Memory B cell (primary cell): Measurements from ENCODE around the gene MRPL50.

ENCODE experiments used
- ATAC-seq: fragments of 150-1000 bp; cut with Tn5 transposase; 2 replicates; pipeline ENCODE4 v1.10.0; 2021; ENCODE audit warnings: low read depth, mild to moderate bottlenecking, moderate library complexity
- DNase-seq, 2 donors: peaks; one replicate each; pipeline ENCODE4 v3.0.0; 2022; ENCODE audit warnings: low spot score in 2 of 2
- H3K27ac Mint-ChIP-seq: one replicate; pipeline ENCODE4 v1.8.0; 2022; ENCODE audit warnings: mild to moderate bottlenecking, moderate library complexity, mixed read lengths
- H3K27me3 Mint-ChIP-seq: one replicate; pipeline ENCODE4 v1.8.0; 2022; ENCODE audit warnings: mixed read lengths
- H3K36me3 Mint-ChIP-seq: one replicate; pipeline ENCODE4 v1.8.0; 2022; ENCODE audit warnings: mild to moderate bottlenecking, mixed read lengths
- H3K4me1 Mint-ChIP-seq: one replicate; pipeline ENCODE4 v1.8.0; 2022; ENCODE audit warnings: mixed read lengths
- H3K4me3 Mint-ChIP-seq: one replicate; pipeline ENCODE4 v1.8.0; 2022; ENCODE audit warnings: mild to moderate bottlenecking, moderate library complexity, mixed read lengths
- H3K9me3 Mint-ChIP-seq: one replicate; pipeline ENCODE4 v1.8.0; 2022; ENCODE audit warnings: mixed read lengths

Gene MRPL50

DNA sequence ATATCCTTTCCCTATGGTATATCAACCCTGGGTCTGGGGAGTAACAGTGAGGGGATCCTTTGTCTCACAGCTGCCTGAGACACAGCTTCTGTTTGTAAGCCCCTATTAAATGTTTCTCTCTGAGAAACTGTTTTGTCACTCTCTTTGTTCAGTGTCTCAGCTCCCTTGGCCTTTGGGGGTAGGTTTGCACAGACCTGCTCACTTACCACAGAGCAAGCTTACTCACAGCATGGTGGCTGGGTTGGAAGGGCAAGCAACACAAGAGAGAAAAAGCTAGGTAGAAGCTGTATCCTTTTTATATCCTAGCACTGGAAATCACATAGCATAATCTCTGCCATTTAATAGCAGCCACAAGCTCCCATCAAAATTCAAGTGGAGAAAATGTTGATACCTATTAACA, 18.1 kb downstream of the MRPL50 start:
- Mint-ChIP-seq H3K27ac (no peak overlapping the region), H3K4me3 (no peak overlapping the region), H3K36me3 (peaks cover 10% of the 10 kb centered on the region), H3K27me3 (peaks cover 7% of the 10 kb centered on the region), H3K4me1 (no peaks in the 10 kb centered on the region), H3K9me3 (peaks cover 11% of the 10 kb centered on the region)
- ATAC-seq = no peak
- no peak for DNase-seq

DNA sequence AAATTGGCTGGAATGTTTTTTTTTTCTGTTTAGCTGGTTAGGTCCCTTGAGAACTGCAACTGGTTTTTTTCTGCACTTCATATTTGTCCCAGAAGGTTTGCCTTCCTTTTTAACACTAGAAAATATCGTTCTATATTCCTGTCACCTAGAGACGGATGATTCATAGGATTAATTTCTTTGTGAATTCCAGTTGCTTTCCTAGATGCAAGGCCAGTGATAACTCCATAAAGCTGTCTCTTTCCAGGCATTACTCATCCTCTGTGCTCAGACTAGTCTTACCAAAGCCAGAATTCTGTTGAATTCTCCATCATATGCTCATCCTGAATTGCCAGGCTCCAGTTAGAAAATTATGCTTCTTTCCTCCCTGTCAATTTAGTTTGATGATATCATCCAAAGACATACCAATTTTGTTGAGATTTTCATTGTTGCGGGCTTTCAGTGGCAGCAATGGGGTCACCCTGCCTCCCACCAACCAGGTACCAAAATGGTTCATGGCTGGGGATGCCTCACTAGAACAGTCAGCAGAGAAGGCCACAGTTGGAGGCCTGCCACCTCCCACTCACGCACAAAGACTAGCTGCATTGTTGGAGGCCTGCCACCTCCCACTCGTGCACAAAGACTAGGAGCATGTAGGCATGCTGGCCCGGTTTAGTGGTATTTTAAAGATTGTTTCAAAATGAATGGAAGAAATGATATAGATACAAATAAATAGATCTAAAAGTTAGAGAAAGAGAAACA, 22.1 kb downstream of the MRPL50 start:
- Mint-ChIP-seq H3K27ac (no peak overlapping the region), H3K4me1 (no peaks in the 10 kb centered on the region), H3K27me3 (peaks cover 7% of the 10 kb centered on the region), H3K36me3 (peaks cover 5% of the 10 kb centered on the region), H3K4me3 (no peak overlapping the region), H3K9me3 (peaks cover 8% of the 10 kb centered on the region)
- ATAC-seq (no peak), DNase-seq (no peak)

DNA sequence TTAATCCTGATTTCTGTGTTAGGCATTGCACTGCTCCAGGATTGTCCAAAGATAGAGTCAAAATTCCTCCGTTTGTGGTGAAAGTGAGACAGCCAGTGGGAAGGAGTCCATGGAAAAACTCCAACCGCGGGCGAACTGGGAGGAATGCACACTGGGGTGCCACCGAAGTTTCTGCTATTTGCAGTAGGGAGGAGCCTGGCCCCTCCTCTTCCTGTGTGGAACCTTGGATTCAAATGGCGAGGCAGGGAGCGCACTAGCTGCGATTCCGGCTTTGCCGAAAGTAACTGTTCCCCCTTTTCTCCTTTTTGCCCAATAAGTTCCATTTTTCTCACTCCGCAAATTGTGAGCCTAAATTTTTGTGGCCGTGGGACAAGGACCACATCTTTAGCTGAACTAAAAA, 22.9 kb downstream of the MRPL50 start:
- DNase-seq (no peak), ATAC-seq (no peak)
- H3K4me1 Mint-ChIP-seq = no peaks in the 10 kb centered on the region
- peaks cover 8% of the 10 kb centered on the region for H3K9me3 Mint-ChIP-seq
- peaks cover 9% of the 10 kb centered on the region for H3K27me3 Mint-ChIP-seq
- H3K36me3 Mint-ChIP-seq = peaks cover 5% of the 10 kb centered on the region
- no peak overlapping the region for H3K4me3 Mint-ChIP-seq
- H3K27ac Mint-ChIP-seq = no peak overlapping the region

DNA sequence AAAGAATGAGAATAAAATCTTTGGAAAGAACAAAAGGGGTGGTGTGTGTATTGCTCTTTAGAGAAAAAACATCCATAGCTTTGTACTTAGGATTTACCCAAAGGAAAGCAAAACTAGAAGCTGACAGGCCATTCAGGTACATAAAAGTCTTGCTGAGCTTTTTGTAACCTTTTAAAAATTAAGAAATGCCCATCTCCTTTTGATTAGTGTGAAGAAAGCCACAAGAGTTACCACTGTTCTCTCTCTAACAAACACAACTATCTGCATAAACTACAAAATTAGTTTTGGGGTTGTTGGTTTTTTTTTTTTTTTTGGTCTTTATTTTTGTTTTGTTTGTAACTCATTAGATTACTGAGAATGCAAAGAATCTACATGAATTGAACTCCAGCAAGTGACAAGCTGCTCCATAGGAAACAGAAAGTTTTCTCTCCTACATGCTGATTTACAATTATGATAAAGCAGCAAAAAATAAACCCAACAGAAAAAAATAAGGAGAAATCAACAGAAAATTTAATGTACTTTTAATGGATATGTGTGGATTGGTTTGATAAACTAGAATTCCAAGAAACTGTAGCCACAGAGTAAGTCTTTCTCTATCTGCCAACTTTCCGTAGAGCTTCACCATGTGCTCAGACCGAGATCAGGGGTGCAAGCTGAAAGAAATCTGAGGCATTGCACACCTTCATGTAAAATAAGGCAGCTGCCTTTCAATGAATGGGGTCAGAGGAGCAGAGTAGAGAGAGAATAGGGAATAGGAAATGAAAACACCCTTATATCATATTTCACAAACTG, 25.9 kb downstream of the MRPL50 start:
- peaks cover 6% of the 10 kb centered on the region for H3K27me3 Mint-ChIP-seq

DNA sequence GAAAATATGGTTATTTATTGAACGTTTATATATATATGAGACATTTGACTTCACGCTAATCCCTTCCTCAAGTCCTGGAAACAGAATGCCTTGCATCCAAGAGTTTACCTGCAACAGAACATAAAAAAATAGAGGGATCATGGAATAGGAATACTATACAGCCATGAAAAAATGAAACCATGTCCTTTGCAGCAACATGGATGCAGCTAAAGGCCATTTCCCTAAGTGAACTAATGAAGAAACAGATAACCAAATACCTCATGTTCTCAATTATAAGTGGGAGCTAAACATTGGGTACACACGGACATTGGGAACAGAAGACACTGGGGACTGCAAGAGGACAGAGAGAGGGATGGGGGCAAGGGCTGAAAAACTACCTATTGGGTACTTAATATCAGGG, 26.6 kb downstream of the MRPL50 start:
- H3K27me3 Mint-ChIP-seq = peaks cover 6% of the 10 kb centered on the region
- DNase-seq (no peak), ATAC-seq (no peak)
- H3K36me3 Mint-ChIP-seq = no peaks in the 10 kb centered on the region
- no peaks in the 10 kb centered on the region for H3K4me1 Mint-ChIP-seq
- peaks cover 3% of the 10 kb centered on the region for H3K9me3 Mint-ChIP-seq
- H3K27ac Mint-ChIP-seq = no peak overlapping the region
- no peak overlapping the region for H3K4me3 Mint-ChIP-seq

More for the DNA sequence above, 25.9 kb downstream of the MRPL50 start:
- peaks cover 1% of the 10 kb centered on the region for H3K36me3 Mint-ChIP-seq
- no peak for ATAC-seq
- no peaks in the 10 kb centered on the region for H3K4me1 Mint-ChIP-seq
- peaks cover 4% of the 10 kb centered on the region for H3K9me3 Mint-ChIP-seq
- H3K27ac Mint-ChIP-seq = no peak overlapping the region
- no peak overlapping the region for H3K4me3 Mint-ChIP-seq
- no peak for DNase-seq

DNA sequence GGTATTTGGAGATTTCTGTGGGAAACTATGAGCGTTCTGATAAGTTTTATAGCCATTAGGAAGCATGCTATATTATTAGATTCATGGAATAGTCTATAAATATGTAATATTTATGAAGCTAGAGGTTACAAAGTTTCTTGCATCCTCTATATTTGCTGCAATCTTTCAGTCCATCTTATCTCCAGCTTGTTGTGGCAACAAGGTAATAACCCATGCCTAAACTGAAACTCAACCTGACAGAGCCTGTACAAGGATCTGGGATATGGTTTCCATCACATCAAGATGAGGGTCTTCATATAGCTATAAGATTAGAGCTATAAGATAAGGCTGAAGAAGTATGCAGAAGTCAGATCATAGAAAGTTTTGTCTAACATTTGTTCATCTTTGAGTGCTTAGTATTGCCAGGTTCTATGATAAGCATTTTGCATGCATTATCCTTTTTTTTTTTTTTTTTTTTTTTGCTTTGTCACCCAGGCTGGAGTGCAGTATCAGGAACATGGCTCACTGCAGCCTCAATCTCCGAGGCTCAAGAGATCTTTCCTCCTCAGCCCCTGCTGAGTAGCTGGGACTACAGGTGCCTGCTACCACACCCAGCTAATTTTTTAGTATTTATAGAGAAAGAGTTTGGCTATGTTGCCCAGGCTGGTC, 28.4 kb downstream of the MRPL50 start:
- Mint-ChIP-seq H3K9me3 (peaks cover 3% of the 10 kb centered on the region), H3K27me3 (peaks cover 2% of the 10 kb centered on the region), H3K4me1 (no peaks in the 10 kb centered on the region), H3K36me3 (no peaks in the 10 kb centered on the region), H3K4me3 (no peak overlapping the region), H3K27ac (no peak overlapping the region)
- ATAC-seq (no peak), DNase-seq (no peak)

DNA sequence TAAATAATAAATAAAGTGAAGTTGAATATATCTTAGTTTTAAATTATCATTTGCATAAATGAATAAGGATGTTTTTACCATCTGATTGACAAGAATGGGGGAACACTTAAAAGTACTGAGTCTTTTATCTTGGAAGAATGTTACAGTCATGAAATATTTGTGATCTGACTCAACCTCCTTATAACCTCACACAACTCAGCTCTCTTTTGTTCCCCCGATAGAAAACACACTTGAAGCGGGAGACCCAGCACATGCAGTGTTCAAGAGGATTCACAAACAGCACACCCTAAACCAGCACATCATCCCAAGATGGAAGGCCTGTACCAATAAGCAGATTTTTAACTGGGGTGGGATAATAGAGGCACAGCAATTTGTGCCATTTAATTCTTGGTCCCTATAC, 29.1 kb downstream of the MRPL50 start:
- DNase-seq (no peak), ATAC-seq (no peak)
- no peaks in the 10 kb centered on the region for H3K36me3 Mint-ChIP-seq
- no peaks in the 10 kb centered on the region for H3K4me1 Mint-ChIP-seq
- H3K27me3 Mint-ChIP-seq = peaks cover 2% of the 10 kb centered on the region
- peaks cover 3% of the 10 kb centered on the region for H3K9me3 Mint-ChIP-seq
- H3K4me3 Mint-ChIP-seq = no peak overlapping the region
- H3K27ac Mint-ChIP-seq = no peak overlapping the region

DNA sequence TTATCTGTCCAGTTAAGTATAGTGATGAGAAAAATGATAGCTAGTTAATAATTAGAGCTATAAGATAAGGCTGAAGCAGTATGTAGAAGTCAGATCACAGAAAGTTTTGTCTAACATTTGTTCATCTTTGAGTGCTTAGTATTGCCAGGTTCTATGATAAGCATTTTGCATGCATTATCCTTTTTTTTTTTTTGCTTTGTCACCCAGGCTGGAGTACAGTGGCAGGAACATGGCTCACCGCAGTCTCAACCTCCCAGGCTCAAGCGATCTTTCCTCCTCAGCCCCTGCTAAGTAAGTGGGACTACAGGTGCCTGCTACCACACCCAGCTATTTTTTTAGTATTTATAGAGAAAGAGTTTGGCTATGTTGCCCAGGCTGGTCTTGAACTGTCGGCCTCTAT, 31.1 kb downstream of the MRPL50 start:
- peaks cover 3% of the 10 kb centered on the region for H3K9me3 Mint-ChIP-seq
- H3K27ac Mint-ChIP-seq = no peak overlapping the region
- ATAC-seq = no peak
- no peak for DNase-seq
- H3K4me3 Mint-ChIP-seq = no peak overlapping the region
- no peaks in the 10 kb centered on the region for H3K4me1 Mint-ChIP-seq
- H3K36me3 Mint-ChIP-seq = no peaks in the 10 kb centered on the region
- H3K27me3 Mint-ChIP-seq = peaks cover 4% of the 10 kb centered on the region

DNA sequence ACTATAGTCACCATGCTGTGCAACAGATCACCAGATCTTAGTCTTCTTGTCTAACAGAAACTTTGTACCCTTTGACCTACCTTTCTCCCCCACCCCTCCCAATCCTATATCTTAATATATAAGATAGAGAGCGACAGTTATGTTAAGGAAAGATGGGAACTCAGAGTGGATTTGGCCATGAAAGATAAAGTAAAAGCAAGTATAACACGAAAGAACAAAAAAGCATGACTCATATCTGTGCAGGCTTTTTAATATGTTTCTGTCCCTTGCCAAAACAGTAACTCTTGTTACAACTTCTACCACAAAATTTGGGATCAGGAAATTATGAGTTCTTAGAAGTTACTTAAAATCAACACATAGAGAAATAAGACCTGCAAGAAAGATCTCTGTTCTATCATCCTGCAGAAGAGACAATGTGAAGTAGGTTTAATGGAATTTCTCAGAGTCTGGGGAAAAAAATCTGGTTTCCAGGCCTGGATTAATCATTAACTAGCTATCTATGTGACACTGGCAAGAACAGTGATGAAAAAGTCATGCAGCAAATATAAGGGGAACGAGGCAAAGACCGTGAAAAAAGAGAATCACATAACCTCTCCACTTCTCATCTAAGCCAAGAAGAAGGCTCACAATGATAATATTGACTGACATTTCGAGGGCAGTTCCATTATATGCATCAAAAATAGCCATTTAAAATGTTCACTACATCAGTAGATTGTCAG, 32.2 kb downstream of the MRPL50 start:
- H3K27me3 Mint-ChIP-seq = peaks cover 3% of the 10 kb centered on the region
- no peak for ATAC-seq
- H3K27ac Mint-ChIP-seq = no peak overlapping the region
- no peaks in the 10 kb centered on the region for H3K9me3 Mint-ChIP-seq
- no peak overlapping the region for H3K4me3 Mint-ChIP-seq
- H3K36me3 Mint-ChIP-seq = no peaks in the 10 kb centered on the region
- no peaks in the 10 kb centered on the region for H3K4me1 Mint-ChIP-seq
- no peak for DNase-seq

DNA sequence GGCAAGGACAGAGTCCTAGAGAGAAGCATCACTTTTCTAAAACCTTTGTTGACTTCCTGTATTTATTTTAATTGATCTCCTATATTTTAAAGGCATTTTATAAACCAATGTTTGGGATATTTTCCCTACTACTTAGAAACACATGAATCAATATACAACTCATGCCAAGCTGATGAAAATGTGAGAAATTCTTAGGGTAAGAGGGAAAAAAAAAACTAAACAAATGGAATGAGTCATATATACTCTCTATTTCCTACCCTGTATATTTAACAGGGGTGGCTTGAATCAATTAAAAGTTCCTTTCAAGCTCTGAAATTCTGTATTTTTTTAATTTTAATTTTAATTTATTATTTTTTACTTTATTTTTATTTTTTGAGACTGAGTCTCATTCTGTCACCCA, 33.2 kb downstream of the MRPL50 start:
- Mint-ChIP-seq H3K9me3 (no peaks in the 10 kb centered on the region), H3K4me1 (no peaks in the 10 kb centered on the region), H3K36me3 (no peaks in the 10 kb centered on the region), H3K27me3 (peaks cover 2% of the 10 kb centered on the region), H3K4me3 (no peak overlapping the region), H3K27ac (no peak overlapping the region)
- DNase-seq (no peak), ATAC-seq (no peak)

DNA sequence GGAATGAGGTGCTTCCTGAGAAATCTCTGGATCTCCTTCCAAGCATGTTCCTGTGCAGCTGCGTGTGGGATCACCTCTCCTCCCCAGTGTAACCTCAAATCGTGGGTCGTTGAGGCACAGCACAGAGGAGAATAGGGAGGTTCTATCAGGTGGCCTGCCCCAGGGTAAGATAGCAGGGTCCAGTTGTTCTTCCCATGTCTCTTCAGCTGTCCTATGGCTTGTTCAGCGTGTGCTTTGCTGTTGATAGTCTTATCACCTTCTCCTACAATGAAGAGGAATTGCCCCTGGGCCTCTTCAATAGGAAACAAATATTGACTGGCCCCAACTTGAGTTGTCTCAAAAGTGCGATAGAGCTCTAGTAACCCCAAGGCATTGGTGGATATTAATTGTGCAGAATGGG, 36.0 kb downstream of the MRPL50 start:
- ATAC-seq (no peak), DNase-seq (no peak)
- H3K27me3 Mint-ChIP-seq = peaks cover 2% of the 10 kb centered on the region
- H3K4me3 Mint-ChIP-seq = no peak overlapping the region
- no peaks in the 10 kb centered on the region for H3K9me3 Mint-ChIP-seq
- H3K27ac Mint-ChIP-seq = no peak overlapping the region
- no peaks in the 10 kb centered on the region for H3K4me1 Mint-ChIP-seq
- no peaks in the 10 kb centered on the region for H3K36me3 Mint-ChIP-seq

DNA sequence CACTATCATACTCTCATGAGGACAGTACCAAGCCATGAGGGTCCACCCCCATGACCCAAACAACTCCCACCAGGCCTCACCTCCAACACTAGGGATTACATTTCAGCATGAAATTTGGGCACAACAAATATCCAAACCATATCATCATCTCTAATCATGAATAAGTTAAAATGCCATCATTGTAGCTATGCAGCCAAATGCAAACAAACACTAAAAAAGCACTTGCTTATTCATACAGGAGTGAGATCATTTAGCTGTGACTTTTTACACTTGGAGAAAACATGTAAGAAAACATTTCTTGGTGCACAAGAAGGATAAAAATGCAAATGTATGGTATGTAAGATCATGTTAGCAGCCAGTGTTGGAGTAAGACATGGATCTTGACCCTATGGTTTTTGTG, 37.8 kb downstream of the MRPL50 start:
- H3K4me3 Mint-ChIP-seq = no peak overlapping the region
- ATAC-seq = no peak
- H3K27ac Mint-ChIP-seq = no peak overlapping the region
- H3K36me3 Mint-ChIP-seq = no peaks in the 10 kb centered on the region
- H3K4me1 Mint-ChIP-seq = no peaks in the 10 kb centered on the region
- DNase-seq = no peak
- no peaks in the 10 kb centered on the region for H3K9me3 Mint-ChIP-seq
- H3K27me3 Mint-ChIP-seq = peaks cover 2% of the 10 kb centered on the region

DNA sequence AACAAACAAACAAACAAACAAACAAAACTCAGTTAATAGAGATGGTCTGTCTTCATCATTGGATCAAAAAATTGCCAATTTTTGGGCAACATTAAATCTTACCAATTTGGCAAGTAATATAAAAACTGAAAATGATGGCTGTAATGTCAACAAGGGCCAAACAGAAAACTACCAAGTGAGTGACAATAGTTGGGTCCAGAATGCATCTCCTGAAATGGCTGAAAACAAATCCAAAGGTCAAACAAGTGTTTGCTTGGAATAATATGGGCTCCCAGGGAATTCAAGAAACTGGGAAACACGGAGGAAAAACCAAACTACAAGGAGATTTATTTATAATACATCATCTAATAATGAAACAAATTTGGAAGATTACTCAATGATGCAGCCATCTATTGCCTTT, 38.7 kb downstream of the MRPL50 start:
- H3K27me3 Mint-ChIP-seq = peaks cover 2% of the 10 kb centered on the region
- no peaks in the 10 kb centered on the region for H3K4me1 Mint-ChIP-seq
- H3K36me3 Mint-ChIP-seq = no peaks in the 10 kb centered on the region
- DNase-seq (no peak), ATAC-seq (no peak)
- H3K27ac Mint-ChIP-seq = no peak overlapping the region
- no peak overlapping the region for H3K4me3 Mint-ChIP-seq
- no peaks in the 10 kb centered on the region for H3K9me3 Mint-ChIP-seq

DNA sequence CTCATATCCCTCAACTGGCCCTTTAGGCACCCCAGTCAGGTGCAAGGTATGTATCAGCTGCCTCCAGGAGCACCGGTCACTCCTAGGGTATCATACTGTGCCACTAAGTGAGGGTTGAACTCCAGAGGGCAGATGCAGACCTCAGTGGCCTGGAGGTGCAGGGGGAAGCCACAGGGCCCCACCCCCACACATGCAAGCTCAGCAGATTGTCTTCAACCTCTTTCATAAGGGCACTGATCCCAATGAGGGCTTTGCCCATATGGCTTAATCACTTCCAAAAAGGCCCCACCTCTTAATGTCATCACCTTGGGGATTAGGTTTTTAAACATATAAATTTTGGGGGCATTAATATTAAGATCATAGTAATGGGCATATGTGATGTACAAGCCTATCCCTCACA, 41.8 kb downstream of the MRPL50 start:
- Mint-ChIP-seq H3K4me3 (no peak overlapping the region), H3K27me3 (peaks cover 4% of the 10 kb centered on the region), H3K36me3 (no peaks in the 10 kb centered on the region), H3K4me1 (no peaks in the 10 kb centered on the region), H3K9me3 (no peaks in the 10 kb centered on the region), H3K27ac (no peak overlapping the region)
- ATAC-seq (no peak), DNase-seq (no peak)
